Measurements from ENCODE around the gene PGBD1. TPM values are rescaled to one million over a fixed set of nuclear protein-coding genes. Genes with fewer than 3 reads are reported as not detected.

PGBD1 gene
- total and polyA plus RNA-seq, 2 of the 8 experiments (the other 6 are each of a cell fraction or from before 2014, with no cell fraction given), result 2.5 to 9.2 TPM

DNA sequence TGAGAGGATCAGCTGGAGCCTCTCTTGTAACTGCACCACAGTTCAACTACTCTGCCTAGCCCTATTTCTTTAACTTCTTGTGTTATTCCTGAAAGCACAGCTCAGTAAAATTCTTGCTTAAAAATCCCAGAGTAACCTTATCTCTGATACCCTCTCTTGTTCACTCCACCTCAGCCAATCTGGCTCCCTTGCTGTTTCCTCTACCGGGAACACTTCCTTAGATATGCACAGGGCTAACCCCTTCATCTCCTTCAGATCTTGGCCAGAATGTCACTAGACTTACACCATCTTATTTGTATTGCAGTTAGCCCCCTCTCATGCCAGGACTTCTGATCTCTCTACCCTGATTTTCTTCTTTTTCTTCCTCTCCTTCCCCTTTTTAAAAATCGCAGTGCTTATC lies 65.7 kb downstream of the PGBD1 start:
- Histone ChIP-seq H2BK5ac (ENCODE audit: low read depth, low read length) (no peak overlapping the region), H4K20me1 (replicated peaks in 1 of 2; ENCODE audit: control insufficient read depth in 1 of 2, insufficient read depth in 2 of 2, low read length in 2 of 2) (no peaks in the 10 kb centered on the region), H3K4me1 (replicated peaks in 1 of 4; ENCODE audit: control insufficient read depth in 3 of 4, insufficient read depth in 4 of 4, low read length in 3 of 4) (peaks cover 0 to 2% (median 0%) of the 10 kb centered on the region in 4 experiments; a peak in 1 of 7 replicates), H3K23me2 (ENCODE audit: low read depth, low read length) (no peaks in the 10 kb centered on the region; the same call in 1 of the 2 replicates), H3K79me2 (ENCODE audit: control insufficient read depth in 1 of 2, insufficient read depth in 2 of 2, low read length in 2 of 2) (peaks cover 0 to 21% of the 10 kb centered on the region in 2 experiments; a peak in 3 of 4 replicates), H3K9me3 (ENCODE audit: insufficient read depth in 2 of 2, low read depth in 1 of 2, low read length in 1 of 2) (no peaks in the 10 kb centered on the region), H4K8ac (ENCODE audit: extremely low read depth, insufficient read depth, low read length) (no peak overlapping the region), H2BK12ac (ENCODE audit: low read depth, low read length) (no peak overlapping the region), H3K4me3 (ENCODE audit: extremely low read depth in 1 of 4, insufficient read depth in 2 of 4, low read depth in 3 of 4, low read length in 4 of 4) (no peak overlapping the region), H3K4me2 (ENCODE audit: insufficient read depth in 1 of 2, low read depth in 2 of 2, low read length in 2 of 2) (no peak overlapping the region), H2AFZ (ENCODE audit: low read length) (no peak overlapping the region), H3K27me3 (replicated peaks in 1 of 4; ENCODE audit: control insufficient read depth in 3 of 4, extremely low read depth in 1 of 4, insufficient read depth in 3 of 4, low read length in 3 of 4) (0 out of 7 replicates have a peak, but pooled peaks cover 0 to 1% (median 0%) of the 10 kb centered on the region in 4 experiments), H2BK20ac (ENCODE audit: low read length) (no peak overlapping the region), H4K91ac (replicated peaks; ENCODE audit: insufficient read length, low read length) (no peak overlapping the region), H2BK15ac (ENCODE audit: low read length) (no peak overlapping the region), H3K27ac (ENCODE audit: low read depth, low read length) (no peak overlapping the region), H3K79me1 (ENCODE audit: low read depth, low read length) (no peaks in the 10 kb centered on the region), H3K4ac (replicated peaks; ENCODE audit: insufficient read length, low read depth, low read length) (no peak overlapping the region), H3K9ac (replicated peaks in 1 of 4; ENCODE audit: extremely low read depth in 1 of 4, low read depth in 3 of 4, low read length in 3 of 4) (0 out of 7 replicates have a peak overlapping the region, but pooled peaks of 1 of the 4 experiments have one; percentile 24), H2BK120ac (replicated peaks; ENCODE audit: low read depth, low read length) (no peak overlapping the region), H3K14ac (ENCODE audit: insufficient read length) (no peak overlapping the region), H3K23ac (ENCODE audit: insufficient read length) (no peak overlapping the region), H2AK5ac (ENCODE audit: low read depth, low read length) (no peak overlapping the region), H3K36me3 (ENCODE audit: control insufficient read depth in 2 of 4, insufficient read depth in 4 of 4, low read length in 3 of 4) (no peaks in the 10 kb centered on the region), H3K56ac (replicated peaks; ENCODE audit: insufficient read length, low read depth, low read length) (no peak overlapping the region), H3K18ac (ENCODE audit: extremely low read depth, low read length) (no peak overlapping the region), H4K5ac (ENCODE audit: insufficient read length, low read depth, low read length) (no peak overlapping the region)
- FAIRE-seq (no peak), DNase-seq (ENCODE audit: low read depth in 1 of 2, low spot score in 2 of 2) (no peak)
- POLR2A ChIA-PET (ENCODE audit: partially characterized antibody), result interaction anchor here (0.7 to 5.0 kb wide), 4 partner anchors 8 to 195 kb away, joined by 3 to 24 read pairs (median 3); partner anchors contain the start of gene ZSCAN31
- 63% methylated on average over 2 of the region's 2 CpGs; no CpG with 5 or more reads in 1 of the 2 experiments for WGBS, 2 experiments (ENCODE audit: extremely low coverage in 1 of 2, insufficient coverage in 1 of 2, insufficient read length in 1 of 2, insufficient replicate concordance in 2 of 2, low coverage in 1 of 2, low lambda C conversion rate in 2 of 2, missing lambda C conversion rate in 1 of 2)
- CTCF ChIA-PET (ENCODE audit: partially characterized antibody), result interaction anchor here (0.7 to 2.7 kb wide), 3 partner anchors 9 to 154 kb away, joined by 3 to 16 read pairs (median 3); no protein-coding TSS in a partner anchor
- TF ChIP-seq BCL11A (IDR thresholded peaks at IDR 0.05; ENCODE audit: low read depth in 2 of 2, low read length in 2 of 2) (no peak), BACH1 (IDR thresholded peaks at IDR 0.05; ENCODE audit: low read length) (no peak), CHD1 (IDR thresholded peaks at IDR 0.05; ENCODE audit: low read depth, low read length) (no peak), CBX8 (IDR thresholded peaks at IDR 0.05; ENCODE audit: borderline replicate concordance, low read depth, low read length) (no peak), HDAC2 (IDR thresholded peaks at IDR 0.05; ENCODE audit: borderline replicate concordance in 1 of 2, low read depth in 2 of 2, low read length in 2 of 2) (no peak), TEAD4 (IDR thresholded peaks at IDR 0.05; ENCODE audit: low read depth, low read length) (no peak), SP1 (IDR thresholded peaks at IDR 0.05; ENCODE audit: low read depth, low read length) (no peak), SRF (IDR thresholded peaks at IDR 0.05; ENCODE audit: low read depth, low read length) (no peak), SAP30 (IDR thresholded peaks at IDR 0.05; ENCODE audit: insufficient read depth, insufficient replicate concordance, low read length) (no peak)

All from H1 (cell line).